GM18873 (cell line): ENCODE data around the gene MICAL3.

ENCODE experiments used
- ATAC-seq: cut with Tn5 transposase; IDR thresholded peaks from one replicate; pipeline ENCODE4 v1.9.1; 2021; ENCODE audit warnings: mild to moderate bottlenecking, moderate library complexity, moderate number of reproducible peaks; ENCODE audit not compliant: unreplicated experiment, low FRiP score

MICAL3 gene

DNA sequence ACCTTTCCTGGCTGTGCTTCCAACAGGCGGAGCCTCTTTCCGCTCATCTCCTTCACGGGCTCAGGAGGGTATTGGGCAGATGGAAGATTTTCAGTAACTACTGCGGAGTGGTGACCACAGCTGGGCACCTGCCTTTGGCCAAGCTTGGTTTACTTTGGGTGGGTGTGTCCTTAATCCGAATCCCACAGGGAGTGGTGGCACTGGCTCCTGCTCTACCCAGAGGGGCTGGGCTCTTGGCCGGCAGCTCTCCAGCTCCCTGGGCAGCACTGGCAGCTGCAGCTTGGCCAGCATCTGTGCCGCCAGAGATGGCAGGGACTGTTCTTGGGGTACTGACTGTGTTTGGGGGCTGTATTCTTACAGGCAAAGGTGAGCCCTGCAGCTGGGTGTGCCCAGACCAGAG, 279.9 kb downstream of the MICAL3 start:
- no peak for ATAC-seq

- ATAC-seq = no peak
Measured at GRCh38 chr22:17743661-17744411, 280.5 kb downstream of the MICAL3 start.

DNA sequence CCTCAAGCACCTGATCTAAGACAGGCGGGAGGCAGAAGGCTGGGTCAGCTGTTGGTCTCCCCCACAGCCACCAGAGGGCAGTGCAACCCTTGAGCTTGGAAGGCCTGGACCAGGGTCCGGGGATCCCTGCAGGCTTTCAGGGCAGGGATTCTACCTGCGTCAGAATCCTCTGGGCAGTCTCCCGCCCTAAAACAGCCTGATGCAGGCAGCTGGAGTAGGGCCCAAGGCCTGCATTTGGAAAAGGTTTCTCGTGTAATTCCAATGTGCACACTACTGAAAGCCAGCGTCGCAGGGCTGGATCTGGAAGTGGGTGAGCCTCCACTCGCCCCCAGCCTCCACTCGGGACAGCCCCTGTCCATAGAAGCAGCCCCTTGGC, 281.8 kb downstream of the MICAL3 start:
- ATAC-seq = no peak

GRCh38 chr22:17741866-17742526, 282.4 kb downstream of the MICAL3 start:
- no peak for ATAC-seq

- no peak for ATAC-seq
Measured at GRCh38 chr22:17739196-17739975, 285.0 kb downstream of the MICAL3 start.

DNA sequence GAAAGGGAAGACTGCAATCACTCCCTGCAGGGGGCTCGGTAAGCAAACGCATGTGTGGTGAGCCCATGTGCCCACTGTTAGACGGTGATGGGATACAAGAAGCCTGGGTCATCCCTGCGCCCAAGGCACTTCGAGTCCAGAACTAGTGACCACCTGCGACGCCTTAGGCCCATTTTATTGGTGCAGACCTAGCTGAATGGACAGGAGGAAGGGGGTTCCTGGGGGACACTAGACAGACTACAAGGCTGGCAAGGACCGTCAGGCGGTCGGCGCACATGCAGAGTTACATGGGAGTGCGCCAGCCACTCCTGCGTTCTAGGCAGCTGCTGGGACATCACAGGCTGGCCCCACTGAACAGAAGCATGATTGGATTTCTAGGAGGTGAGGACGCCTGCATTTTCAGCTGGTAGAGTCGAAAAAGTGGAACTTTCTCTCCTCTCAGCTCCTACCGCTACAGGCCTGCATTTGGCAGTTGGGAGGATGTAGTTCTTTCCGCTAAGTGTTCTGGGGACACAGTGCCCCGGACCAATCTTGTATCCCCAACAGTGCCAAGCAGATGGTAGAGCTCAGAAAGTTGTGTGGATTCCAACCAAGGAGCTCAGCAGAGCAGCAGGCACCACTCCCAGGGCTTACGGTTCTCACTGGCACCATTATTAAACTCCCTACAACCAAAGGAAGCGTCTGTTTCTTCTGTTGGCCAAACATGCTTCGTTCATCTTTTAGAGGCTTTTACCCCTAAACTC, 285.8 kb downstream of the MICAL3 start:
- no peak for ATAC-seq
